K562 (cell line): Measurements from ENCODE around the gene GPHN. TPM values are rescaled to one million over a fixed set of nuclear protein-coding genes. Genes with fewer than 3 reads are reported as not detected.

Experiments
- ARNT ChIP-seq, 2 experiments: fragments of 450-650 bp; IDR thresholded peaks; 2 replicates each; pipeline ENCODE4 v1.6.1; 2016; ENCODE audit warnings: mild to moderate bottlenecking in 1 of 2
- BMI1 ChIP-seq: fragments of 150-350 bp; IDR thresholded peaks from 2 replicates; pipeline ENCODE4 v1.6.1; 2014; ENCODE audit warnings: low read length
- CBFA2T2 ChIP-seq: fragments of 450-650 bp; conservative IDR thresholded peaks from 2 replicates; pipeline ENCODE4 v1.6.1; 2017; ENCODE audit warnings: mild to moderate bottlenecking
- CC2D1A ChIP-seq: fragments of 450-650 bp; IDR thresholded peaks from 2 replicates; pipeline ENCODE4 v1.6.1; 2017; ENCODE audit warnings: mild to moderate bottlenecking
- CHD4 ChIP-seq: fragments of 200-600 bp; sonication (generic); IDR thresholded peaks from 3 replicates; pipeline ENCODE4 v1.6.1; 2012; ENCODE audit warnings: low read depth, mild to moderate bottlenecking, mixed read lengths, low read length, inconsistent platforms; ENCODE audit not compliant: insufficient read depth, insufficient replicate concordance, poor library complexity, severe bottlenecking
- CREM ChIP-seq: IDR thresholded peaks from 2 replicates; pipeline ENCODE4 v1.6.1; 2014; ENCODE audit warnings: antibody characterized with exemption, low read depth
- EP400 ChIP-seq: fragments of 450-650 bp; IDR thresholded peaks from 2 replicates; pipeline ENCODE4 v1.6.1; 2017; ENCODE audit warnings: antibody characterized with exemption, mild to moderate bottlenecking, moderate library complexity
- FOXM1 ChIP-seq, 2 experiments: fragments of 450-650 bp in 1 of 2; sonication (generic) in 1 of 2; formaldehyde crosslinking in 1 of 2; IDR thresholded peaks; 2 replicates each; pipeline versions ENCODE4 v1.6.1 to v1.9.0; 2017 to 2022; ENCODE audit warnings: low read depth in 2 of 2, mild to moderate bottlenecking in 2 of 2, missing genetic modification reagents in 1 of 2, moderate library complexity in 1 of 2
- GATAD2B ChIP-seq: fragments of 450-650 bp; IDR thresholded peaks from 2 replicates; pipeline ENCODE4 v1.6.1; 2017; ENCODE audit warnings: mild to moderate bottlenecking, borderline replicate concordance
- HNRNPUL1 ChIP-seq: fragments of 200-400 bp; formaldehyde crosslinking; IDR thresholded peaks from 2 replicates; pipeline ENCODE4 v1.6.1; 2017; ENCODE audit warnings: low read length
- IFI16 ChIP-seq: fragments of 250-450 bp; sonication (Bioruptor Pico); IDR thresholded peaks from 2 replicates; pipeline ENCODE4 v2.1.2; 2022; ENCODE audit warnings: mild to moderate bottlenecking, inconsistent platforms
- LARP7 ChIP-seq: fragments of 450-650 bp; IDR thresholded peaks from 2 replicates; pipeline ENCODE4 v1.6.1; 2016
- MBD2 ChIP-seq: sonication (generic); IDR thresholded peaks from 2 replicates; pipeline ENCODE4 v1.6.1; 2016; ENCODE audit warnings: low read depth, borderline replicate concordance
- MCM2 ChIP-seq: fragments of 450-650 bp; IDR thresholded peaks from 2 replicates; pipeline ENCODE4 v1.6.1; 2017; ENCODE audit warnings: low read depth, mild to moderate bottlenecking
- NFIC ChIP-seq: fragments of 450-650 bp; IDR thresholded peaks from 2 replicates; pipeline ENCODE4 v1.6.1; 2017; ENCODE audit warnings: mild to moderate bottlenecking, inconsistent platforms
- SOX6 ChIP-seq: fragments of 450-650 bp; IDR thresholded peaks from 2 replicates; pipeline ENCODE4 v1.6.1; 2014; ENCODE audit warnings: mild to moderate bottlenecking
- TEAD4 ChIP-seq, 2 experiments: sonication (generic) in 1 of 2; formaldehyde crosslinking in 1 of 2; IDR thresholded peaks; 2 replicates each; pipeline versions ENCODE4 v1.6.1 to v1.8.0; 2012 to 2022; ENCODE audit warnings: borderline replicate concordance in 1 of 2, inconsistent platforms in 1 of 2, low read length in 1 of 2, mild to moderate bottlenecking in 1 of 2, missing genetic modification reagents in 1 of 2
- TGIF2 ChIP-seq: sonication (generic); formaldehyde crosslinking; IDR thresholded peaks from 2 replicates; pipeline ENCODE4 v1.8.1; 2022; ENCODE audit warnings: mild to moderate bottlenecking, missing genetic modification reagents, moderate library complexity
- TRIM24 ChIP-seq, 2 experiments: fragments of 450-650 bp; IDR thresholded peaks; 2 replicates each; pipeline ENCODE4 v1.6.1; 2016
- ZBED1 ChIP-seq: IDR thresholded peaks from 2 replicates; pipeline ENCODE4 v1.6.1; 2014
- ZNF184 ChIP-seq: sonication (generic); formaldehyde crosslinking; IDR thresholded peaks from 2 replicates; pipeline ENCODE4 v1.5.0; 2020; ENCODE audit warnings: missing genetic modification reagents
- ZNF3 ChIP-seq: fragments of 250-450 bp; sonication (Bioruptor Pico); IDR thresholded peaks from 2 replicates; pipeline ENCODE4 v1.5.0; 2021; ENCODE audit warnings: mild to moderate bottlenecking, moderate library complexity
- ZNF57 ChIP-seq: fragments of 450-650 bp; formaldehyde crosslinking; IDR thresholded peaks from 2 replicates; pipeline ENCODE4 v1.4.0; 2020; ENCODE audit warnings: mild to moderate bottlenecking, moderate library complexity
- polyA plus RNA-seq, 8 experiments: library from polyadenylated mRNA; depleted of rRNA in 4 of 8; stranded (reverse) in 5 of 8; unstranded in 3 of 8; fragments of >200 nt; fragmentation: Nextera tagmentation in 2 of 8; fragmentation: Illumina TruSeq in 1 of 8; extraction: Ambion mirVana in 2 of 8; extraction: Trizol in 1 of 8; gene quantifications; 2 replicates each; pipeline versions ENCODE4 v1.2.1 to v1.2.3, GENCODE V29; 2011 to 2014; ENCODE audit warnings: inconsistent platforms in 1 of 8, missing spikeins in 1 of 8
- total RNA-seq, 7 experiments: library from RNA; depleted of rRNA in 6 of 7; stranded (reverse); fragments of >200 nt in 6 of 7; fragmentation: Illumina TruSeq in 2 of 7; extraction: Trizol in 2 of 7; gene quantifications; 2 replicates each; pipeline versions ENCODE4 v1.2.1 to v1.2.3, GENCODE V29; 2011 to 2021; ENCODE audit warnings: low replicate concordance in 1 of 7
- TF ChIP-seq, protein P1 (sequence below): sonication (generic); formaldehyde crosslinking; IDR thresholded peaks from 2 replicates; pipeline ENCODE4 v1.8.0; 2022; ENCODE audit warnings: missing genetic modification reagents, mild to moderate bottlenecking, borderline replicate concordance
- TF ChIP-seq, protein P2 (sequence below): sonication (generic); formaldehyde crosslinking; IDR thresholded peaks from 2 replicates; pipeline ENCODE4 v1.8.1; 2023; ENCODE audit warnings: mild to moderate bottlenecking, missing genetic modification reagents, moderate library complexity
- TF ChIP-seq, protein P3 (sequence below): sonication (generic); formaldehyde crosslinking; IDR thresholded peaks from 2 replicates; pipeline ENCODE4 v1.8.0; 2022; ENCODE audit warnings: missing genetic modification reagents, mild to moderate bottlenecking, borderline replicate concordance
- TF ChIP-seq, protein P4 (sequence below): fragments of 450-650 bp; conservative IDR thresholded peaks from 2 replicates; pipeline ENCODE4 v1.6.1; 2016; ENCODE audit warnings: missing genetic modification characterization, low read depth, mild to moderate bottlenecking, control low read depth, missing compliant biosample characterization

The GPHN gene
- total and polyA plus RNA-seq, 9 of the 15 experiments (the other 6 are each of a cell fraction or from before 2014, with no cell fraction given): 5.9 to 16.0 (median 11.4) TPM

DNA sequence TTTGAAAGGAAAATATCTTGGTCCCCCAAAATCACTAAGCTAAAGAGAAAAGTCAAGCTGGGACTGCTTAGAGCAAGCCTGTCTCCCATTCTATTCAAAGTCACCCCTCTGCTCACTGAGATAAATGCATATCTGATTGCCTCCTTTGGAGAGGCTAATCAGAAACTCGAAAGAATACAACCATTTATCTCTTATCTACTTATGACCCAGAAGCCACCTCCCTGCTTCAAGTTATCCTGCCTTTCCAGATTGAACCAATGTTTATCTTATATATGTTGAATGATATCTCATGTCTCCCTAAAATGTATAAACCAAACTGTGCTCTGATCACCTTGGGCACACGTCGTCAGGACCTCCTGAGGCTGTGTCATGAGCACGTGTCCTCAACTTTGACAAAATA, 36.4 kb upstream of the GPHN start (continued):
- TF ChIP-seq MBD2 (no peak), SOX6 (peak; percentile 93), FOXM1 (IDR thresholded peaks at IDR 0.05; ENCODE audit: low read depth) (peak; percentile 71; the same call in 1 of the 2 replicates), FOXM1 (CRISPR knock-in tag; IDR thresholded peaks at IDR 0.05; ENCODE audit: low read depth) (no peak), TEAD4 (IDR thresholded peaks at IDR 0.05; ENCODE audit: low read length) (peak; percentile 76), TEAD4 (CRISPR knock-in tag; IDR thresholded peaks at IDR 0.05; ENCODE audit: borderline replicate concordance) (no peak), ARNT (IDR thresholded peaks at IDR 0.05) (no peak), LARP7 (no peak), CHD4 (no peak), ZNF3 (no peak), ZBED1 (no peak), IFI16 (CRISPR knock-in tag) (no peak), GATAD2B (no peak), ZNF184 (no peak), NFIC (peak; percentile 61), ZNF57 (CRISPR knock-in tag) (no peak), TGIF2 (CRISPR knock-in tag) (no peak), MCM2 (no peak), EP400 (no peak), CBFA2T2 (peak; percentile 87), TRIM24 (IDR thresholded peaks at IDR 0.05) (peak in 1 of 2 experiments; percentile 68; a peak in 3 of 4 replicates), HNRNPUL1 (no peak), BMI1 (no peak), CREM (no peak), CC2D1A (peak; percentile 45; the same call in 1 of the 2 replicates)
- TF ChIP-seq, protein P1, sequence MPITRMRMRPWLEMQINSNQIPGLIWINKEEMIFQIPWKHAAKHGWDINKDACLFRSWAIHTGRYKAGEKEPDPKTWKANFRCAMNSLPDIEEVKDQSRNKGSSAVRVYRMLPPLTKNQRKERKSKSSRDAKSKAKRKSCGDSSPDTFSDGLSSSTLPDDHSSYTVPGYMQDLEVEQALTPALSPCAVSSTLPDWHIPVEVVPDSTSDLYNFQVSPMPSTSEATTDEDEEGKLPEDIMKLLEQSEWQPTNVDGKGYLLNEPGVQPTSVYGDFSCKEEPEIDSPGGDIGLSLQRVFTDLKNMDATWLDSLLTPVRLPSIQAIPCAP (CRISPR knock-in tag): no peak
- TF ChIP-seq, protein P2, sequence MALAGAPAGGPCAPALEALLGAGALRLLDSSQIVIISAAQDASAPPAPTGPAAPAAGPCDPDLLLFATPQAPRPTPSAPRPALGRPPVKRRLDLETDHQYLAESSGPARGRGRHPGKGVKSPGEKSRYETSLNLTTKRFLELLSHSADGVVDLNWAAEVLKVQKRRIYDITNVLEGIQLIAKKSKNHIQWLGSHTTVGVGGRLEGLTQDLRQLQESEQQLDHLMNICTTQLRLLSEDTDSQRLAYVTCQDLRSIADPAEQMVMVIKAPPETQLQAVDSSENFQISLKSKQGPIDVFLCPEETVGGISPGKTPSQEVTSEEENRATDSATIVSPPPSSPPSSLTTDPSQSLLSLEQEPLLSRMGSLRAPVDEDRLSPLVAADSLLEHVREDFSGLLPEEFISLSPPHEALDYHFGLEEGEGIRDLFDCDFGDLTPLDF (CRISPR knock-in tag): no peak
- TF ChIP-seq, protein P3, sequence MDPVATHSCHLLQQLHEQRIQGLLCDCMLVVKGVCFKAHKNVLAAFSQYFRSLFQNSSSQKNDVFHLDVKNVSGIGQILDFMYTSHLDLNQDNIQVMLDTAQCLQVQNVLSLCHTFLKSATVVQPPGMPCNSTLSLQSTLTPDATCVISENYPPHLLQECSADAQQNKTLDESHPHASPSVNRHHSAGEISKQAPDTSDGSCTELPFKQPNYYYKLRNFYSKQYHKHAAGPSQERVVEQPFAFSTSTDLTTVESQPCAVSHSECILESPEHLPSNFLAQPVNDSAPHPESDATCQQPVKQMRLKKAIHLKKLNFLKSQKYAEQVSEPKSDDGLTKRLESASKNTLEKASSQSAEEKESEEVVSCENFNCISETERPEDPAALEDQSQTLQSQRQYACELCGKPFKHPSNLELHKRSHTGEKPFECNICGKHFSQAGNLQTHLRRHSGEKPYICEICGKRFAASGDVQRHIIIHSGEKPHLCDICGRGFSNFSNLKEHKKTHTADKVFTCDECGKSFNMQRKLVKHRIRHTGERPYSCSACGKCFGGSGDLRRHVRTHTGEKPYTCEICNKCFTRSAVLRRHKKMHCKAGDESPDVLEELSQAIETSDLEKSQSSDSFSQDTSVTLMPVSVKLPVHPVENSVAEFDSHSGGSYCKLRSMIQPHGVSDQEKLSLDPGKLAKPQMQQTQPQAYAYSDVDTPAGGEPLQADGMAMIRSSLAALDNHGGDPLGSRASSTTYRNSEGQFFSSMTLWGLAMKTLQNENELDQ (CRISPR knock-in tag): no peak
- TF ChIP-seq, protein P4, sequence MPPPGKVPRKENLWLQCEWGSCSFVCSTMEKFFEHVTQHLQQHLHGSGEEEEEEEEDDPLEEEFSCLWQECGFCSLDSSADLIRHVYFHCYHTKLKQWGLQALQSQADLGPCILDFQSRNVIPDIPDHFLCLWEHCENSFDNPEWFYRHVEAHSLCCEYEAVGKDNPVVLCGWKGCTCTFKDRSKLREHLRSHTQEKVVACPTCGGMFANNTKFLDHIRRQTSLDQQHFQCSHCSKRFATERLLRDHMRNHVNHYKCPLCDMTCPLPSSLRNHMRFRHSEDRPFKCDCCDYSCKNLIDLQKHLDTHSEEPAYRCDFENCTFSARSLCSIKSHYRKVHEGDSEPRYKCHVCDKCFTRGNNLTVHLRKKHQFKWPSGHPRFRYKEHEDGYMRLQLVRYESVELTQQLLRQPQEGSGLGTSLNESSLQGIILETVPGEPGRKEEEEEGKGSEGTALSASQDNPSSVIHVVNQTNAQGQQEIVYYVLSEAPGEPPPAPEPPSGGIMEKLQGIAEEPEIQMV (tag): no peak
